Loucy (cell line): ENCODE measurements around the gene CDK16.
"Not testable (repeated sequence)": the region's sequence is repeated elsewhere in the genome, so short reads cannot be mapped to it uniquely, and the experiment has no call there.

Source experiments
- H2AFZ ChIP-seq: fragments of 200-600 bp; sonication (generic); 2 replicates; pipeline ENCODE4 v1.6.0; 2016; ENCODE audit warnings: antibody characterized with exemption, mild to moderate bottlenecking, low read length, moderate library complexity
- H3F3A ChIP-seq: fragments of 200-600 bp; 2 replicates; pipeline ENCODE4 v1.6.0; 2016; ENCODE audit warnings: antibody characterized with exemption, low read depth, mild to moderate bottlenecking
- H3K27me3 ChIP-seq: fragments of 200-600 bp; sonication (generic); 2 replicates; pipeline ENCODE4 v1.6.1; 2014; ENCODE audit warnings: low read length, mild to moderate bottlenecking; ENCODE audit not compliant: insufficient read depth, poor library complexity, severe bottlenecking
- H3K36me3 ChIP-seq: fragments of 200-600 bp; sonication (generic); 2 replicates; pipeline ENCODE4 v1.6.1; 2016; ENCODE audit warnings: low read length; ENCODE audit not compliant: insufficient read depth
- H3K4me1 ChIP-seq: fragments of 200-600 bp; sonication (generic); 2 replicates; pipeline ENCODE4 v1.5.1; 2014; ENCODE audit warnings: low read length, mild to moderate bottlenecking; ENCODE audit not compliant: insufficient read depth, poor library complexity, severe bottlenecking
- H3K4me2 ChIP-seq: fragments of 200-600 bp; sonication (generic); 2 replicates; pipeline ENCODE4 v1.6.0; 2014; ENCODE audit warnings: antibody characterized with exemption, low read length, low read depth, mild to moderate bottlenecking; ENCODE audit not compliant: poor library complexity, severe bottlenecking
- H3K4me3 ChIP-seq: fragments of 200-600 bp; sonication (generic); 2 replicates; pipeline ENCODE4 v1.5.1; 2014; ENCODE audit warnings: low read length, mild to moderate bottlenecking, mixed read lengths; ENCODE audit not compliant: poor library complexity, severe bottlenecking
- H3K79me2 ChIP-seq: fragments of 200-600 bp; sonication (generic); 2 replicates; pipeline ENCODE4 v1.6.1; 2014; ENCODE audit warnings: low read length; ENCODE audit not compliant: insufficient read depth
- H3K9ac ChIP-seq: fragments of 200-600 bp; sonication (generic); 2 replicates; pipeline ENCODE4 v1.6.0; 2014; ENCODE audit warnings: mild to moderate bottlenecking, low read depth, low read length, moderate library complexity; ENCODE audit not compliant: poor library complexity, severe bottlenecking
- H3K9me2 ChIP-seq: fragments of 200-600 bp; sonication (generic); replicated peaks from 2 replicates; pipeline ENCODE4 v1.6.1; 2016; ENCODE audit warnings: low read depth, low read length, mixed read lengths
- H3K9me3 ChIP-seq: fragments of 200-600 bp; sonication (generic); 2 replicates; pipeline ENCODE4 v1.6.1; 2014; ENCODE audit warnings: mild to moderate bottlenecking, antibody characterized with exemption, low read length, low read depth; ENCODE audit not compliant: insufficient read depth
- H4K20me1 ChIP-seq: fragments of 200-600 bp; sonication (generic); 2 replicates; pipeline ENCODE4 v1.6.0; 2014; ENCODE audit warnings: antibody characterized with exemption, low read length, mild to moderate bottlenecking; ENCODE audit not compliant: insufficient read depth, poor library complexity, severe bottlenecking
- CTCF ChIP-seq: fragments of 200-600 bp; sonication (generic); conservative IDR thresholded peaks from 2 replicates; pipeline ENCODE4 v1.5.1; 2014; ENCODE audit warnings: mild to moderate bottlenecking, antibody characterized with exemption, low read length
- EZH2phosphoT487 ChIP-seq: fragments of 200-600 bp; IDR thresholded peaks from 2 replicates; pipeline ENCODE4 v1.6.1; 2018; ENCODE audit warnings: antibody characterized with exemption, mild to moderate bottlenecking, moderate library complexity, borderline replicate concordance

CDK16 gene

GRCh38 chrX:47247999-47248320, 29.5 kb downstream of the CDK16 start:
- Histone ChIP-seq H3K36me3 (peaks cover 22% of the 10 kb centered on the region; the same call in 1 of the 2 replicates), H3K9ac (no peak overlapping the region), H3K4me2 (no peak overlapping the region), H3K9me3 (no peaks in the 10 kb centered on the region), H4K20me1 (no peaks in the 10 kb centered on the region), H3K4me3 (no peak overlapping the region), H3K27me3 (no peaks in the 10 kb centered on the region), H3K79me2 (no peaks in the 10 kb centered on the region), H3K4me1 (no peaks in the 10 kb centered on the region), H2AFZ (no peak overlapping the region), H3K9me2 (no peaks in the 10 kb centered on the region), H3F3A (no peaks in the 10 kb centered on the region)
- TF ChIP-seq EZH2phosphoT487 = no peak
- TF ChIP-seq CTCF = no peak

DNA sequence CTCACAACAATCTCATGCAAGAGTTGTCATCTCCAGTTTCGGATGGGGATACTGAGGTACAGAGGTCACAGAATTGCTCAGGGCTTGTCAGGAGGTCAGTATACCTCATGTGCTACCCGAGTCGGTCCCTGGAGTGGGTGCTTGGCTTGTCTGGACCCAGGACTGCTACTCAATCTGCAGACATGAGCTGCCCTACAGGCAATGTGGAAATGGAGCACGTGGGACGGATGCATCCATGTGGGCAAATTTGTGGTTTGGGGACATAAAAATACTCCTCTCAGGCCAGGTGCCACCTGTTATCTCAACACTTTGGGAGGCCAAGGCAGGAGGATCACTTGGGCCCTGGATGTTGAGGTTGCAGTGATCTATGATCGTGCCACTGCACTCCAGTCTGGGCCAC, 30.1 kb downstream of the CDK16 start:
- peaks cover 19% of the 10 kb centered on the region; the same call in 1 of the 2 replicates for H3K36me3 ChIP-seq

GRCh38 chrX:47250017-47250347, 31.5 kb downstream of the CDK16 start:
- H3K4me3 ChIP-seq = no peak overlapping the region
- no peaks in the 10 kb centered on the region for H3F3A ChIP-seq
- no peak for TF ChIP-seq EZH2phosphoT487
- no peak for TF ChIP-seq CTCF
- H3K9me3 ChIP-seq = no peaks in the 10 kb centered on the region
- peaks cover 12% of the 10 kb centered on the region; the same call in 1 of the 2 replicates for H3K36me3 ChIP-seq
- H2AFZ ChIP-seq = no peak overlapping the region
- H3K4me1 ChIP-seq = no peaks in the 10 kb centered on the region
- no peak overlapping the region for H3K4me2 ChIP-seq
- no peaks in the 10 kb centered on the region for H3K27me3 ChIP-seq
- no peaks in the 10 kb centered on the region for H4K20me1 ChIP-seq
- H3K9me2 ChIP-seq = no peaks in the 10 kb centered on the region
- H3K9ac ChIP-seq = no peak overlapping the region
- no peaks in the 10 kb centered on the region for H3K79me2 ChIP-seq

More for the DNA sequence above, 30.1 kb downstream of the CDK16 start:
- H3K9ac ChIP-seq = no peak overlapping the region
- H3K27me3 ChIP-seq = no peaks in the 10 kb centered on the region
- H3F3A ChIP-seq = no peaks in the 10 kb centered on the region
- no peak overlapping the region for H3K4me3 ChIP-seq
- H3K9me3 ChIP-seq = no peaks in the 10 kb centered on the region
- TF ChIP-seq EZH2phosphoT487 (no peak), CTCF (no peak)
- no peak overlapping the region for H2AFZ ChIP-seq
- H3K79me2 ChIP-seq = no peaks in the 10 kb centered on the region
- no peak overlapping the region for H3K4me2 ChIP-seq
- H3K4me1 ChIP-seq = no peaks in the 10 kb centered on the region
- H4K20me1 ChIP-seq = no peaks in the 10 kb centered on the region
- no peaks in the 10 kb centered on the region for H3K9me2 ChIP-seq

GRCh38 chrX:47257620-47258019, 39.1 kb downstream of the CDK16 start:
- not testable (repeated sequence) for H3F3A ChIP-seq, H3K36me3 ChIP-seq, H2AFZ ChIP-seq, H3K79me2 ChIP-seq, H3K4me3 ChIP-seq, H3K9ac ChIP-seq, H3K27me3 ChIP-seq, H3K9me3 ChIP-seq, H4K20me1 ChIP-seq, H3K4me2 ChIP-seq, H3K4me1 ChIP-seq, H3K9me2 ChIP-seq
